NCI-H748 treated with DMSO at 0.1 percent for 48 hours (cell line): ENCODE data around the gene CTNNBL1.
"Not testable (repeated sequence)": the region's sequence is repeated elsewhere in the genome, so short reads cannot be mapped to it uniquely, and the experiment has no call there.

ENCODE experiments used
- DNase-seq: peaks from one replicate; lab custom pipeline; 2025; lab: John Stamatoyannopoulos, UW

Gene CTNNBL1, protein sequence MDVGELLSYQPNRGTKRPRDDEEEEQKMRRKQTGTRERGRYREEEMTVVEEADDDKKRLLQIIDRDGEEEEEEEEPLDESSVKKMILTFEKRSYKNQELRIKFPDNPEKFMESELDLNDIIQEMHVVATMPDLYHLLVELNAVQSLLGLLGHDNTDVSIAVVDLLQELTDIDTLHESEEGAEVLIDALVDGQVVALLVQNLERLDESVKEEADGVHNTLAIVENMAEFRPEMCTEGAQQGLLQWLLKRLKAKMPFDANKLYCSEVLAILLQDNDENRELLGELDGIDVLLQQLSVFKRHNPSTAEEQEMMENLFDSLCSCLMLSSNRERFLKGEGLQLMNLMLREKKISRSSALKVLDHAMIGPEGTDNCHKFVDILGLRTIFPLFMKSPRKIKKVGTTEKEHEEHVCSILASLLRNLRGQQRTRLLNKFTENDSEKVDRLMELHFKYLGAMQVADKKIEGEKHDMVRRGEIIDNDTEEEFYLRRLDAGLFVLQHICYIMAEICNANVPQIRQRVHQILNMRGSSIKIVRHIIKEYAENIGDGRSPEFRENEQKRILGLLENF

DNA sequence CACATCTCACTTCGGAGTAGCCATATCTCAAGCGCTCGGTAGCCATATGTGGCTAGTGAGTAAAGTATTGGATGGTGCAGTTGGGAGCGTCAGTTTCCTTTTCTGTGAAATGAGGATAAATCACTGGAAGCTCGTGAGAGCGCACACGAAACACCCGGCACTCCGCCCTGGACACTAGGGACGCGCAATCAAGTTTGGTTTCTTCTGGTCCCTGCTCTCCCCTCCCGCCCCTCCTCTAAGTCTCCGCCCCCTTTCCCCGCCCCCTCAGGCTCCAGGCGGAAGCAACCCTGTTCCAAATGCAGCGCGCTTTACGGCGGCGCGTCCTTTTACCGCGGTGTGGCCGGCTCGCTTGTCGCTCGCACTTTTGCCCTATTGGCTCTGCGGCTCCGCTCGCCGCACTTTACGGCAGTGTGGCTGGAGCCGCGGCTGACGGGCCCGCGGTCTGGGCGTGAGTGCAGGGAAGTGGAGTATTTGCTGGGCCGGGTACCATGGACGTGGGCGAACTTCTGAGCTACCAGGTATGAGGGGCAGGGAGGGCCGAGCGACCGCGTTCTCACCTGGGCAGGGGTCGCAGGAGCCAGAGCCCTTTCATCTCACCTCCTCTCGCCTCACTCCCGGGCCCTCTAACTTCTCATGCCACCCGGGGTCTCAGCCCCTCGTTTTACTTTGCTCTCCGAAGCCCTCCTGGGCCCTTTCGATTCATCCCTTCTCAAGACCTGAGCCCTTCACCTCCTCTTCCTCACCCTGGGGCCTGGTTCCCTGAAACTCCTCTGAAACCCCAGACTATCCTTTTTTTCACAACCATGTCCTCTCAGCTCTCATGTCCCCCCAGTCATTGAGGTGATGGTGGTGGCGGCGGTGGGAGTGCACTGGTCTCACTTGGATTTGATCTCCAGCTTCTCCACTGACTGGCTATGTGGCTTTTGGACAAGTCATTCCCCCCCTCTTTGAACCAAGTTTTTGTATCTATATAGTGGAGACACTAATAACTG lies at the start of gene CTNNBL1:
Gene CTNNBL1 (plus strand): TSS at position 396 of the 992 bp plus-strand sequence. CDS start 93 bp downstream, at position 489.
- peak; percentile 90 for DNase-seq

DNA sequence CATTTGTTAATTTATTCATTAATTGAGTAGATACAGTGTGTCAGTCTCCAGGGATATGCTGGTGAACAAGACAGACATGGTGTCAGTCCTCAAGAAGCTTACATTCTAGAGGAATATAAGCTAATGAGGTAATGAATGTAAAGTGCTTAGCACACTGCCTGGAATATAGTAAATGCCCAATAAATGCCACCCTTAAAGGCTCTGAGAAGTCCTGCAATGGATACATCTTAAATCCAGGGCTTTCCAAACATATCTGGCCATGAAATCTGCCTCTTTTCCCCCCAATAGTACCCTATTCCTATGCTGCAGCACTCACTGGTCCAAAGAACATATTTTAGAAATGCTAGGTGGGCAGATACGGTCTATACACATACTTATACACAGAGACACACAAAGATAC lies 49.2 kb upstream of the CTNNBL1 start:
- no peak for DNase-seq

DNA sequence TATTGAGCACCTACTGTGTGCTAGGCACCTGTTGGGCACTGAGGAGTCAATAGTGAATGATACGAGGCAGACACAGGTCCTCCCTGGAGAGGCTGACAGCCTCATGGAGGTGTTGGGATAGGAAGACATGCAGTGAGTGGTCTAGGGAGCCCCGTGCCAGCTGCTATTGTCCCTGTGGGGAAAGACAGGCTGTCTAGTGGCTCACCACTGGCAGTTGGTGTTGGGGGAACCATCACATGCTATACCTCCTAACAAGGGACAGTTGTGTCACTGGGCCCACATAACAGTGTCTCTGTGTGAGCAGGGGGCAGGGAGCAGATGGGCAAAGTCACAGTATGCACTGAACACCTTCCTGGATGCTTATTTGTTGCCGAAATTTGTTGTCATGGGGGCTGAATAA lies 45.9 kb upstream of the CTNNBL1 start:
- DNase-seq, result no peak

DNA sequence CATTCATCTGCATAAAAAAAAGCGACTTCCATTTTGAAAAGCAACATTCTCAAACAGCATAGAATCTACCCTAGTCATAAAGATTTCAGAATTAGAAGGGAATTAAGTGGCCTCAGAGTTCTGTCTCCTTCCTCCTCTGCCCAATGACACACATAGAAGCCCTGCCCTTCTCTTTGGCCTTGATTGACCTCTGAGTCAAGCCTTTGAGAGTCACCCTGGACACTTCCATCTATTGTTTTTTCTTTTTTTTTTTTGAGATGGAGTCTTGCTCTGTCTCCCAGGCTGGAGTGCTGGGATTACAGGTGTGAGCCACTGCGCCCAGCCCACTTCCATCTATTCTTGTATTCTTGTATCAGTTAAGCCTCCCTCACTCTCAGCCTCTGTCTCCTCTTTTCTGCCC lies 44.8 kb upstream of the CTNNBL1 start:
- no peak for DNase-seq

DNA sequence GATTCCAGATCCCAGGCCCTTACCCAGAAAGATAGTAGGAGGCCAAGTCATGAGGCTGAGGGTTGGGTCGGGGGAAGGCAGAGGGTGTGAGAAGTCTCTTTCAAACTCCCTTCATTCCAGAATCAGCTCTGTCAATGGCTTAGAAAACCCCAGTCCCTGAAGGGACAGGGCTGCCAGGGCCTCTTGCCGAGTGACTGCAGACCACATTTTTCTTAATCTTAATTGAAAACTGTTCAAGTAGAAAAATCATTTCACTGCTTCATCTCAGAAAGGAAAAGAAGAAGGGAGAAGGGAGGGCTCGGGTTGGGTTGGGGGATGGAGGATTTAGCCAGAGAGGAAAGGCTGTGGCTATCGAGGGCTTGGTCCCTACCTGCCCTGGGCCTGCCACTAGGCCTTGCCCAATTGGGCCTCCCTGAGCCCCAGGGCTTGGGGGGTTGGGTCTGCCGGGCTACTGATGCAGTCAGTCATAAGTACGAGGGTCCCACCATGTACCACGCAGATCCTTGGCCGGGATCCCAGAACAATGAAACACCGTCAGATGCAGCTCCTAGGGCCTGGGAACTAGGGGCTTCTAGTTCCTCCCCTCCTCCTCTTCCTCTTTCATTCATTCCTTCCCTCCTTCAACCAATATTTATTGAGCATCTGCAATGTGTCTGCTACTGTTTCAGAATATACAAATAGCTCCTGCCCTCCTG lies 44.0 kb upstream of the CTNNBL1 start:
- DNase-seq, result no peak

DNA sequence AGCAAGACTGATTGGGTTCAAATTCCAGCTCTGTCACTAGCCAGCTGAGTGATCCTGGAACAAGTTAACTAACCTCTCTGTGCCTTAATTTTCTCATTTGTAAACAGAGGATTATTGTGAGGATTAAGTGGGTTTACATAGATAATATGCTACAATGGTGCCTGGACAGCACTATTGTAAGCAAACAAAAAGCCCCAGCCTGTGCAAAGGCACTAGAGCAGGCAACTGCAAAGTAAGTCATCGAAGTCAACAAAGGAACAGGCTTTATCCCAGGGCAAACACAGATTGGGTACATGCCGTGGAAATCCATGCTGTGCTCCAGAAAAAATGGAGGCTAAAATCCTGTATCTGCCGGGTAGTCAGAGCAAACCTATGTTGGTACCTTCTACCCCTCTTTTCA lies 43.2 kb upstream of the CTNNBL1 start:
- no peak for DNase-seq

DNA sequence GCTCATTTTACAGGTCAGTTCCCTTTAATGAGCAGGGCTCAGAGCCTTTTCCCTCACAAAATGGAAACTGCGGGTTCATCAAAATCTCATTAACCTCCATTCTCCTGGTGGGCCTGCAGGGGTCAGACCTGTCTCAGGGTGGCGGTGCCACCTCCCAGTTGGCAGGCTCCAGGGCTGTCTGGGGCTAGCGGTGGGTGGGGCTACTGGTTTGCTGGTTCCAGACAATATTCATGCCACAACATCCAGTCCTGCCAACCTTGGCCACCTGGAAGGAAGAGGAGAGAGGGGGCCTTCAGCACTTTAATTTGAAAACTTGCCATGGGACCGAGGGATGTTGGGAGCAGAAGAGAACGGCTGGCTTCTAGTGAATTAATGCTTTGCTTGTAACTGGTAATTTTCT lies 41.9 kb upstream of the CTNNBL1 start:
- DNase-seq, result no peak

DNA sequence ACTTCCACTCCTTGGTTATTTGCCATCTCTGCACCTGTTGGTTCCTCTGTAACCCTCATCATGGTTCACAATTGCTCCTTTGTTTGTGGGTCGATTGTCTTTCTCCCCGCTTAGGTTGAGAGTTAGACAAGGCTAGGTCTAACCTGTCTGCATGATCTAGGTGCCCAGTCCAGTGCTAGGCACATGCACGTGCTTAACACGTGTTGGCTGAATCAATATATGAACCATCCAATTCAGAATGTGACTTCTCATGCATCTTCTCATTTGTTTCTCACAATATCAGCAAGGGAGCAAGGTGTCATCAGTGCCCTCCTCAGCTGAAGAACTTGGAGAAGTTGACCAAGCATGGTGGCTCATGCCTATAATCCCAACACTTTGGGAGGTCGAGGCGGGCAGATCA lies 36.9 kb upstream of the CTNNBL1 start:
- DNase-seq, result no peak

DNA sequence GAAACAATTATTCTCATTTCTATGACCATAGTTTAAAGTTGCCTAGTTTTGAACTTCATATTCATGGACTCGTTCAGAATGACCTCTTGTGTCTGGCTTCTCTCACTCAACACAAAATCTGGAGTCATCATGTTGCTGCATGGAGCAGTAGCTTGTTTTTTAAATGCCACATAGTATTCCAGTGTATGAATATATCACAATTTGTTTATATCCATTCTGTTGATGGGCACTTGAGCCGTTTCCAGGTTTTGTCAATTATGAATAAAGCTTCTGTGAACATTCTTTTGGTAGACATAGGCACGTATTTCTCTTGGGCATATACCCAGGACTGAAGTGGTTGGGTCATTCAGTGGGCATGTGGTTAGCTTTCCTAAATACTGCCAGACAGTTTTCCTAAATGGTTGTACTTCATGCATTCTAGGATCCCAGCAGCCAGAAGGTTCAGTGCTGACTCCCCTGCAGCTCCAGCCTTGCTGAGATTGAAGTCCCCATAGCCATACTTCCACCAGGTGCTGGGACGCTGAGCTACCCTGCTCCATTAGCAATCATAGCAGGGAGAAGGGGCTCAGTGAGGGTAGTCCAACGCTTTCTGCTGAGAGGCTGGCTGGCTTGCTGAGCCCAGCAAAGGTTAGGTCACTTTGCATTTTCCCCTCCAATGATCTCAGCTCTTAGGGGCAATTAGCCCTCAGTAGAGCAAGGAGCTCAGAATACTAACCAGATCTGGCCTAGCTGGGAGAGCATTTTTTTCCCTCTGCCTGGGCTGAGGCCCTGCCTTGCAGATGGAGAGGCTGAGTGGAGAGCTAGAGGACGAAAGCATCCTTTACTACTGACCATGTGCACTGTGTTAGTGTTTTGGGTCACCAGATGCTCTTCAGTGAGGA lies 35.7 kb upstream of the CTNNBL1 start:
- no peak for DNase-seq

DNA sequence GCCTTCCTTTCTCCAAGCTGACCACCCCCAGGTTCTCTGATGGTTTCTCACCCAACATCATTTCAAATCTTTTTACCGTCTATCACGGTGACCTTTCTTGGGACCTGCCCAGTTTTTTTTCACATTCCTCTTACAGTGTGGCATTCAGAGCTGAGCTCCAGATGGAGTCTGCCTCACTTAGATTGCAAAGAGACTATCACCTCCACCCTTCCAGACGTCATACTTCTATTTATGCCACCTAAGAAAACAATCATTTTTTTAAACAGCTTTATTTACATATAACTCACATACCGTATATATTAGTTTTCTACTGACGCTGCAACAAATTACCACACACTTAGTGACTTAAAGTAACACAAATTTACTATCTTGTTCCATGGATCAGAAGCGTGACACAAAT lies 32.3 kb upstream of the CTNNBL1 start:
- DNase-seq, result no peak

DNA sequence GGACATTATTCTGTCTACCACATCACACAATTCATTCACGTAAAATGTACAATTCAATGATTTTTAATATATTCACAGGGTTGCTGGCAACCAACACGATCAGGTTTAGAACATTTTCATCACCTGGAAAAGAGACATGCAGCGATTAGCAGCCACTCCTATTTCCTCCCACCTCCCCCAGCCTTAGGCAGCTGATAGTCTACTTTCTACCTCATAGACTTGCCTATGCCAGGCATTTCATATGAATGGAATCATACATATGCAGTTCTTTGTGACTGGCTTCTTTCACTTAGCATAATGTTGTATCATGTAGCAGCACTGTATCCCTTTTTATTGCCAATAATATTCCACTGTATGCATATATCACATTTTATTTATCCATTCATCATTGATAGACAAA lies 31.5 kb upstream of the CTNNBL1 start:
- no peak for DNase-seq

DNA sequence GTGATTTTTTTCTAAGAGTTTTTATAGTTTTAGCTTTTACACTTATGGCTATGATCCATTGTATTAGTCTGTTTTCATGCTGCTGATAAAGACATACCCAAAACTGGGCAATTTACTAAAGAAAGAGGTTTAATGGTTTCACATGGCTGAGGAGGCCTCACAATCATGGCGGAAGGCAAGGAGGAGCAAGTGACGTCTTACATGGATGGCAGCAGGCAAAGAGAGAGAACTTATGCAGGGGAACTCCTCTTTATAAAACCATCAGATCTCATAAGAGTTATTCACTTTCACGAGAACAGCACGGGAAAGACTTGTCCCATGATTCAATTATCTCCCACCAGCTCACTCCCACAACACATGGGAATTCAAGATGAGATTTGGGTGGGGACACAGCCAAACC lies 29.2 kb upstream of the CTNNBL1 start:
- DNase-seq, result not testable (repeated sequence)

DNA sequence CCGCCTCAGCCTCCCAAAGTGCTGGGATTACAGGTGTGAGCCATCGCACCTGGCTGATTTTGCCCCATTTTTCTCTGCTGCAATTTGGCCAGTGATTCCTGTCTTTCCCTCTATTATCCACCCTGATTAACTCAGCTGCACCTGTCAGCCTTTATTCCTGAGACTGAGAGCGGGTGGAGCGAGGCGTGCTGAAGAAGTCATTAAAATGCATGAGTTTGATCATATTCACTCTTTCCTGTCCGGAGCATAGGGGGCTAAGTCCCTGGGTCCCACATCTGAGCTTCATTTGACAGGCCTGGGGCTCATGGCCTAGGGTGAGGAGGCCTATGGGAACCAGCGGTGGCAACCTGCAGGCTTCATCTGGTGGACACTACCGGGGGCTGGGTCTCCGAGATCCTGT lies 25.7 kb upstream of the CTNNBL1 start:
- no peak for DNase-seq

DNA sequence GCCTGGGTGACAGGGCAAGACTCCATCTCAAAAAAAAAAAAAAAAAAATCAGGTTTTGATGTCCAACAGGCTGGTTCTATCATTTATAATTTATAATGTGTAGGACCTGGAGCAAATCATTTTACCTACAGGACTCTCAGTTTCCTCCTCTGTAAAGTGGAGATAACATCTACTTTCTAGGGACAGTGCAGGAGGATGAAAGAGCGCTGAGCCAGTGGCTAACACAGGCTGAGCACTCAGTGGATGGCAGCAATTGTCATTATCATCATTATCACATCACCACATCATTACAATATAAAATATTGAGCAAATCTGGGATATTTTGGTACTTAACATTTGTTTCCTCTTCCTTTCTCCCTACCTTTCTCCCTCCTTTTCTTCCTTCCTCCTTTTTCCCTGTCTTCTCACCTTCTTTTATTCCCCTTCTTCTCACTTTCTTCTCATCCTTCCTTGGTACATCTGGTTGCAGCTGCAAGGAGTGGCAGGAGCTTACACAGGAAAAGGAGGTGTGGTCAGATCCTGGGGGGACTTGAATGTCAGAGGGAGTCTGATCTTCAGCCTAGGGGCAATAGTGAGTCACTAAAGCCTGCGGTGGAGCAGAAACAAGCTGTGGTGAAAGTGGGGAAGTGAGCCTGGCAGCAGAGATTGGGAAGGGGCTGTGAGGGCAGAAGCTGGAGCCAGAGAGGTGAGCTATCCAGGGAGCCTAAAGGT lies 24.6 kb upstream of the CTNNBL1 start:
- no peak for DNase-seq

DNA sequence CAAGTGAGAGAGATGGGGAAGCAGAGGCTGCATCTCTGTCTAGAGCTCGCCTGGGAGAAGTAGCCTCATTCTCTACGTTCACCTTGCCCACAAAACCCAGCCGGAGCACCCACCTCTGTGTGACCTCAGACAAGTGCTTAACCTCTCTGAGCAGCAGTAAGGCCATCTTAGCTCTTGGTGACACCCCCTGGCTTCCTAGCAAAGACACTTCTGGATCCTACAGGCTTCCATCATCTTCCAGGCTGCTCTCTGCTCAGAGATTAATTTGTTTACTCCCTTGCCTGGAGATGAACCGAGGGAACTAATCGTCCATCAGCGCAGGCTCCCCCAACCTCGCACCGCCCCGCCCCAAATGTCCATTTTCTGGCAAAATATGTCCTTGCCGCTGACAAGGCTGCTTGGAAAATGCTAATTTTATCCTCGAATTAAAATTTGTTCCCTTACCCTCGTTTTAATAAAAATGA lies 24.0 kb upstream of the CTNNBL1 start:
- DNase-seq, result no peak

DNA sequence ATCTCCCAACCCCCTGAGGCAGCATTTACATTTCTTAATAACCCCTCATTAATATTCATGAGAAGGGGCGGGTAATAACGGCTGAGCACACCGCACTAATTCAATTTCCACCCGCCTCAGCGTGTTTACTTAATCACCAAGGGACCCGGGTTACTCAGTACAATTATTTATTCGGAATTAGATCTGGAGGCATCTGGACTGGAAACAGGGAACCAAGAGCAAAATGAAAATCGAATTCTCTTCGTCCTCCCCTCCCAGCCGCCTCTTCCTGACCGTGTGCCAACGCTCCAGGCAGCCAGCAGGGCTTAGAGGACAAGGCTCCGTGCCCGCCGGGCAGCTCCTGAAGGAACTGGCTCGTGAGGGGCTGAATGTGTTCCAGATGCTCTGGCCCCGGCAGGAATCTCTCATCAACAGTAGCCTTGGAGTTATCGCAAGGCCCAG lies 23.5 kb upstream of the CTNNBL1 start:
- DNase-seq, result no peak

DNA sequence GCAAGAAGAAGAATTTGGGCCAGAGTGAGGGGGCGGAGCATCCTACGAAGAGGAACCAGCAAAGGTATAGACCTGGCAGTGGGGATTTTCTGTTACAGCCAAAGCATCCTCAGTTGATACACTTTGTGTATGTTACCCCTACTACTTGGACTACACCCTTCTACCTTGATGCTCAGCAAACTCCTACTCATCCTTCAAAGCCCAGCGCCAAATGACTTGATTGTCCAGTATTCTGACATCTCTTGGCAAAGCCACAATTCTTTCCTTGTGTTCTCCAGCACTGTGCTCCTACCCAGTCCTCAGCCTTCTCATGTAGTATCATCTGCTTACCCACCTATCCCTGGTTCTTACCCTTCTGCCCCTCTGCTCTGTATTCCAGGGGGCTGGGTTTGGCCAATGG lies 21.7 kb upstream of the CTNNBL1 start:
- DNase-seq, result no peak

DNA sequence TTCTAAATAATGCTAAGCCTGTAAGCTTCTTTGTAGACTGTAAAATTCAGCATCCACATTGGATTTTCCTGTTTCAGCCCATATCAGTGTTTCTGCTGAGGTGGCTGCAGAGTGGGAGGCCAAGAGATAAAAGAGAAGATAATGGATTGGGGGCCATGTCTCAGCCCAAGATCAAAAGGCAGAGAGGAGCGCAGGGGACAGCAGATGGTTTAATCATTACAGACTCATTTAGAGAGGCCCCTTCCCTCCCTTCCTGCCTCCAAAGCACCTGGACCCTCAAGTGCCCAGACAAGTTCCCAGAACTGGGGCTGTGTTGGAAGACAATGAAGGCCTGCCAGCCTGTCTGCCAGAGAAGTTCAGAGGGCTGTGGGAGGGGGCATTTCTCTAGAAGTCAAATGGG lies 20.4 kb upstream of the CTNNBL1 start:
- DNase-seq, result no peak

DNA sequence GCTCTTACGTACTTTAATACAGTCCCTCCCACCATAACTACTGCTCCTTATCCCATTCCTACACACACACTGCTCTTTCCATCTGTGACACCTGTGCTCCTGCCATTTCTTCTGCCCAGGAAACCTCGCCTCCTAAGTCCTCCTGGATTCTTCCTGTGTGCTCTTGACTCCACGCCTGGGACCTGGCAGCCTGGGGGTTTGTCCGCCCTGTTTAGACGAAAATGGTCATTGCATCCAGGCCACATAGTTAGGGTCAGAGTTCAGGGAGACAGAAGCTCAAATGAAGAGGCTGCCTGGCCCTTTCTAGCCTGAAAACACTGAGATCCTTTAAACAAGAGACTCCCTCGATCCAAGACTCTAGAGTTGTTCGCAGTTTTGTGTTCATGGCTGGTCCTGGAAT lies 17.4 kb upstream of the CTNNBL1 start:
- no peak for DNase-seq
